HG03108 (cell line): Measurements from ENCODE around the gene DOK3.

Source experiments
- ATAC-seq: cut with Tn5 transposase; IDR thresholded peaks from one replicate; pipeline ENCODE4 v1.9.1; 2021; ENCODE audit warnings: moderate library complexity; ENCODE audit not compliant: unreplicated experiment

Gene DOK3, protein sequence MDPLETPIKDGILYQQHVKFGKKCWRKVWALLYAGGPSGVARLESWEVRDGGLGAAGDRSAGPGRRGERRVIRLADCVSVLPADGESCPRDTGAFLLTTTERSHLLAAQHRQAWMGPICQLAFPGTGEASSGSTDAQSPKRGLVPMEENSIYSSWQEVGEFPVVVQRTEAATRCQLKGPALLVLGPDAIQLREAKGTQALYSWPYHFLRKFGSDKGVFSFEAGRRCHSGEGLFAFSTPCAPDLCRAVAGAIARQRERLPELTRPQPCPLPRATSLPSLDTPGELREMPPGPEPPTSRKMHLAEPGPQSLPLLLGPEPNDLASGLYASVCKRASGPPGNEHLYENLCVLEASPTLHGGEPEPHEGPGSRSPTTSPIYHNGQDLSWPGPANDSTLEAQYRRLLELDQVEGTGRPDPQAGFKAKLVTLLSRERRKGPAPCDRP

DNA sequence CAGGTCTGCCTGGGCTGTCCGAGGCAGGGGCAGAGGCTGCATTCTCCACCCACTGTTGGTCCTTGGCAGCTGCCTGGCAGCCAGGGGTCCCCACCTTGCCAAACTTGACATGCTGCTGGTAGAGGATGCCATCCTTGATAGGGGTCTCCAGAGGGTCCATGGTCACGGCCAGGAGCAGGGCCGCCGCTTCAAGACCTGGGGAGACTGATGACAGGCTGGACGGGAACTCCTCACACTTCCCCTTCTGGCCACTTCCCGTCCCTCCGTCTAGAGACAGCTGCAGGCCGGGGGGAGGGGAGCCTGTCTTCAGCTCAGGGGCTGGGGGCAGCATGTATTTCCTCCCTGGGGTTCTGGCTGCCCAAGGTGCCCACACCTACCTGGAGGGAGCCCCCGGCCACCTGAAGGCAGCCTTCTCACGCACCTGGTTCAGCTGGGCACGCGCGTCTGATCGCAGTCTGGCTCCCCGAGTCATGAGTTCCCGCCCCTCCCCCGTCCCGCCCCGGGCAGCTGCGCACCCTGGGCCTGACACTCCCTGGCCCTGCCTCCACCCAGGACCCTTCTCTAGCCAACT lies at the start of gene DOK3:
Gene DOK3 (minus strand): TSS at position 446 of the 571 bp plus-strand sequence. CDS start 286 bp downstream, at position 160.
- ATAC-seq = peak; percentile 30

DNA sequence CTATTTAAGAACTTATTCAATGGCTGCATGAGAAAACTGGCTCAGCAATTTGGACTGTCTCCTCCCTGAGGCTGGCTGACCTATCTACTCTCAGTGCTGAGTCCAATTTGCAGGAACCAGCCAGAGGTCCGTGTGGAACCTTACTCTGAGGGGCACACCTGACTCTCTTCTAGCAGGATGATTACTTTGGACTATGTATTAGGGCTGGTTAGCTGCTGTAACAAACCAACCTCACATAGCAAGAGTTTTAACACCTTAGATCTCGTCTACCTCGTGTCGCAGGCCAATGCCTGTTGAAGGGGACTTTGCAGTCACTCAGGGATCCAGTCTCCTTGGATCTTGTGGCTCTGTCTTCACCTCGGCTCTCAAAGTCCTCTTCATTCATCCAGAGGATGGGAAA lies 48.2 kb upstream of the DOK3 start:
- ATAC-seq = no peak

DNA sequence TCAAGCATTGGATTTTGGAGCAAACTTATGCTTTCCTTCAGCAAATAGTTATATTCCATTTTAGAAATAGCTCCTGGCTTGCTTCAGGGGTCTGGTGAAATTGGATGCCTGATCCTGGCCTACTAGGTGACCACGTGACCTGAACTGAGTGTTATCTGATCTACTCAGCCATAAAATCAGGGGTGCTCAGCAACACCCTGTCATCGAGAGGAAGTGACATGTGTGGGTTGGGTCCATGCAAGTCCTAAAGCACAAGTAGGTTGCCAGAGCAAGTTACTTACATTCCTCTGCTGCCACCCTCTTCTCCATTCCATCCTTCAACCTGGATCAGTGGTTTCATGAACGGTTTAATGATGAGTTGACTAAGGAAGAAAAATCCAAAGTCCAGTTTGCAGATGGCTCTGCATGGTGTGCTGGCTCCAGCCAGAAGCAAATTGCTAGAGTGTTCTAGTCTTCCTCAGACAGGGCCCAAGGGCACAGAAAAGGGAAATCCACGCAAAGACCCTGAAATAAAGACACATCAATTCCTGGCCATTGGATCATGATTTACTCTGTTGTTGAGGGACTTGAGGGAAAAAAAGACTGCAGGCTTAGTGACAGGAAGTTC lies 47.5 kb upstream of the DOK3 start:
- no peak for ATAC-seq

DNA sequence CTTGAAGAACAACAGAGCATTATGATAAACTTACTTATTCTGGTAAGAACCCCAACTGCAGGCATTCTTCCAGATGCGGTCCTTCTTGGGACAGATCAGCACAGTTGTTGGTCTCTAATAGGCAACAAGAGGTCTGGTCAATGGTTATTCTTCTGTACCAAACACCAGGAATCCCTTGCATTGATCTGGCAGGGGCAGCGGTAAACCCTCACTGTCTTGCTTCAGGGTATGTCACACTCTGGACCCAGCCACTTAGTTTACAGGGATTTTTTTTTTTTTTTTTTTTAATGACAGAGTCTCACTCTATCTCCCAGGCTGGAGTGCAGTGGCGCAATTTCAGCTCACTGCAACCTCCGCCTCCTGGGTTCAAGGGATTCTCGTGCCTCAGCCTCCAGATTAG lies 46.0 kb upstream of the DOK3 start:
- no peak for ATAC-seq

DNA sequence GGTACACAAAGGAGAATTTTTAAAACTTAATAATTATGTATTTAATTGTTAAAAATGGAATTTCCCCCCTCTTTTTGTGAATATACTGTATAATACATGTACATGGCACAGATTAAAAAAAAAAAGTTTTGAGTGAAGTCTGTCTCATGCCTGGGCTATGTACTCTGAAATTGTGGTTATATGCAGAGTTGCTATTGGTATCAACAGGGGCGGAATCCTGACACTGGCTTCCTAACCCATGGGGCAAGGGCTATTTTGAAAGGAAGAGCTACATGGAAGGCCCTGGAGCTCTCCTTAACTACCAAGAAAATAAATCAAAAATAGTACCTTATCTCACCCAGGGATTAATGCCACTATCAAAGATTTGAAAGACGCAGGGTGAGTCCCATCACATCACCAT lies 45.6 kb upstream of the DOK3 start:
- ATAC-seq = no peak

DNA sequence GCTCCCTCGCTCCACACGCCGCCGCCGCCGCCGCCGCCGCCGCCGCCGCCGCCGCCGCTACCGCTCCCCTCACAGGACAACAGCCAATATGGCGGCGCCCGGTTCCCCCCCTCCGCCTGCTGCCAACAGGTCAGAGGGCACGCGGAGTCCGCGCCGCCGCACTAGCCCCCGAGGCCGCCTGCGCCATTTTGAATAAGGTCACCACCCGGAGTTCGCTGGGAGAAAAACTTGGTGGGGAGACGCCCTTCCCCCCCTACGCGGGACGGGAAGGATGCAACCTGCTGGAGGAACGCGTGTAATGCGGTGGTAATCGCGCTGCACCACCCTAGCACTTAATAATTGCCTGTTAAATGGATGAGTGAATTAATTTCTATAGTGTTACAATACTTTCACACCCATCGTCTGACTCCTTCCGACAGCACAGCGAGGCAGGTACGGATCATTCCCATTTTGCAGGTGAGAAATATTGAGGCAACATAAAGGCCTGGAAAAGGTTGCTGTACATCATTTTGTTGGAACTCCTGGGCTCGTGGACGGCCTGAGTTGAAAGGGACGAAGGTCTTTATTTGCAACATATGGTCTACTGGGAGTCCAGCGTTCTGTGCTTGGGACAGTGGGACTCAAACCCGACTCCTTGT lies 45.0 kb upstream of the DOK3 start, which contains the start of gene FAM193B:
Gene FAM193B (minus strand): TSS at position 90 of the 638 bp plus-strand sequence. CDS start 105 bp downstream, outside the sequence.
- ATAC-seq = peak; percentile 89

DNA sequence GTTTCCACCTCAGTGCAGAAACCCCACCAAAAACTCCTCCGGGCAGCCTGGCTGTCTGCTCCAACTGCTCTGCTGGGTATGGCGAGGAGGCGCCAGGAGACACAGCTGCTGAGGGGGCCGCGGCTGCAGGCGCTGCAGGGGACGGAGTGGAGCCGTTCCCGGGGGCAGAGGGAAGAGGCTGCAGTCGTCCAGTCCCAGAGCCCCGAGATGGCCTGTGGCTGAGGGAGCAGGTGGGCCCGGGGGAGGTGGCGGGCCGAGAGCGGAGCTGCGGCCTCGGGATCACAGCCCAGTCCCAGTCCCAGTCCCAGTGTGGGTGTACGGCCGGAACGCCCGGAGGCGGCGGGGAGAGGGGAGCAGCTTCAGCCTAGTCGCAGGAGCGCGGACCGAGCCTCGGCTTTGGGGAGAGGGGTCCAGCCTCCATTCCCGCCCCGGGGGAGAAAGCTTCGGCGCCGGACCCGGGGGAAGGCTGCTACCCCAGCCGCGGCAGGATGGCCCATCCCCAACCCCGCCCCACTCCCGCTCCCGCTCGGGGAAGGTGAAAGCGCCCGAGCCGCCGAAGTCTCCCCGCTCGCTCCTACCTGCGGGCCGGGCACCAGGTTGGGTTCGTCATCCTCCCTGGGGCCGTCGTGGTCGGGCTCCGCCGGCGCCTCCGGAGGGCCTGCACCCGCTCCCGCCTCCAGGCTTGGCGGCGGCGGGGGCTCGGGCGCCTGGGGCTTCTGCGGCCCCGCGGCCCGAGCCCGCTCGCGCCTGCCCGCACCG lies 44.2 kb upstream of the DOK3 start:
- ATAC-seq = peak; percentile 31

DNA sequence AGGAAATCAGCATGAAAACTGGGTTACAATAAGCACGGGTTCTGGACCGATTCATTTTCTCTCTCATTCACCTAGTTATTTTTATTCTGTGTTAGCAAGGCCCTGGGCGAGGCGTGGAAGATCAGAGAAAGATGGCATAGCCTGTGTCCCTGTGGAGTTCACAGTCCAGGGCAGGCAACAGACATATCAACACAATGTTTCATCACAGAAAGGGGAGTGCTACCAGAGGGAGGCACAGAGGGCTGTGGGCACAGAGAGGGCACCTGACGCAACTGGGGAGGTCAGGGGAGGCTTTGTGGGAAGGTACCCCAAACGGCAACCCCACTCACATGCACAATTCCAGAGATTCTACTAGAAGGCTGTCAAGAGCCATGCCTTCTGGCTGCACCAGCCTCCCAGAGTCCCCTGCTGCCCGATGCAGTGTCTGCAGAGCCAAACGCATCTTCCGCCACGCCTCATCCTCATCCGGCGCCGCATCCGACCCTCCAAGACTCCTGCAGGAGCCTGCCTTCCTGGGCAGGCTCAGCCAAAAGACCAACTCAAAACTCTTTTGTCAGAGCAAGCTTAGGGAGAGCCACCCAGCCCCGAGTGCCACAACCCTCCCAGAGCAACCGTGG lies 43.3 kb upstream of the DOK3 start:
- no peak for ATAC-seq

DNA sequence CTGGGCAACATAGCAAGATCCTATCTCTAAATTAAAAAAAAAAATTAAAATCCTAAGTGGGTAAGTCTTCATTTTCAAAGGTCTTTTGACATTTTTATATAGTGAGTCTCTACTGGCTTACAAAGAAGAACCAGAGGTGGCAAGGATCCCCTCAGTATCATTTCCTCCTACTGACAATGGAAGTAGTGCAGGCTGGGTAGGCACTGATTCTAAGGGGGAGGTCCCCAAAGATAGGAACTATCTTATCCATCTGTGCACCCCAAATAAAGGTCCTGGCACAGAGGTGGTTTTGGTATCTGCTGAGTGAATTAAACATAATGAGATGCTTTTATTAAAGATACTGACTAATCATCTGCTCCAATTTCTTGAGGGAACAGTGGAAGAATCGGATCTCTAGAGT lies 40.5 kb upstream of the DOK3 start:
- no peak for ATAC-seq

DNA sequence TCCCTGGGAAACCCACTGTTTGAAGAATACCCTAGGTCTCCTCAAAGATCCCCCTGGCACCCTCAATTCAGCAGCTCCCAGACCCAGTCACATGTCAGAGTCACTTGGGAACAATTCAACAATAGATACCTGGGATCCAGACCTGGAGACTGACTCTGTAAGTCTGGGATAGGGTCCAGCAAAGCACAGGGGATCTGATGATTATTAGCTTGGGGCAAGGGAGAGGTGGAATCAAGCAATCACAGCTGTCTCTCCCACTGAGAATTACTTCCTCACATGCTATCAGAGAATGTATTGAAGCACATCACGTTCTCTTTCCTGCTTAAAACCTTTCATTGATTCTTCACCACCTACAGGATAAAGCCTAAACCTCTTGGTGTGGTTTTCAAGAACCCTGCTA lies 38.9 kb upstream of the DOK3 start:
- no peak for ATAC-seq

DNA sequence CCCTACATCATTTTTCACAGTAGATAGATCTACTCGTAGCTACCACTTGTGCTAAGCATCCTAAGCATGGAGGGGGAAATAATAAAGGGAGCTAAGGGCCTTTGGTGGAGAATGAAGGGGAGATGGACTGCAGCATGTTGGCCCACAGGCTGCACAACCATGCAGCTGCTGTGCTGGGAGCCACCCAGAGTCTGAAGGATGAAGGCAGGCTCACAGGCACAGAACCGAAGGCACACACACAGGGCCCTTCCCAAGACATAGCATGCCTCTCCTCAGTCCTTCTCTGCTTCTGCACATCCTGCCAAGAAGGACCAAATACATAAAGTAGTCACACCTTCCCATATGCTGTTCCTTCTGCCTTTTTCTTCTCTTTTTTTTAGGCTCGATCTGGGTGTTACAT lies 38.1 kb upstream of the DOK3 start:
- no peak for ATAC-seq

DNA sequence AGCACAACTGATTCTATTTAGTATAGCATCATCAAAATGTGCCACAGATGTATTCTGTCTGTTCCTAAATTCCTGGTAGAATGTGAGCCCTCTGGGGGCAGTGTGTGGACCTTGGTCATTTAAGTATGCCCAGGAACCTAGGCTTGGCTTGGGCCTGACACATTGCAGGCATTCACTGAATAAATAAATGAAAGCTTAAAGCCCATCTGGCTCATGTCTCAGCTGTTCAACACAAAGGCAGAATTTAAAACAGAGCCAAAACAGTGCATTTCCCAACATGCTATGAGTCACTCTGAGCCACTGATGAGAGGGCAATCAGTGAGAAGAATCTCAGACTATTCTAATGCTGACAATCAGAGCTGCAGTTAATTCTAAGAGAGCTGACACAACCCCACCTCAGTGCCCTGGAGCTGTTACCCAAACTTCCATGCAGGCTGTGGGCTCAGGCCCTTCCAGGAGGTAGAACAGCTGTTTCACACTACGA lies 36.7 kb upstream of the DOK3 start:
- ATAC-seq = no peak

DNA sequence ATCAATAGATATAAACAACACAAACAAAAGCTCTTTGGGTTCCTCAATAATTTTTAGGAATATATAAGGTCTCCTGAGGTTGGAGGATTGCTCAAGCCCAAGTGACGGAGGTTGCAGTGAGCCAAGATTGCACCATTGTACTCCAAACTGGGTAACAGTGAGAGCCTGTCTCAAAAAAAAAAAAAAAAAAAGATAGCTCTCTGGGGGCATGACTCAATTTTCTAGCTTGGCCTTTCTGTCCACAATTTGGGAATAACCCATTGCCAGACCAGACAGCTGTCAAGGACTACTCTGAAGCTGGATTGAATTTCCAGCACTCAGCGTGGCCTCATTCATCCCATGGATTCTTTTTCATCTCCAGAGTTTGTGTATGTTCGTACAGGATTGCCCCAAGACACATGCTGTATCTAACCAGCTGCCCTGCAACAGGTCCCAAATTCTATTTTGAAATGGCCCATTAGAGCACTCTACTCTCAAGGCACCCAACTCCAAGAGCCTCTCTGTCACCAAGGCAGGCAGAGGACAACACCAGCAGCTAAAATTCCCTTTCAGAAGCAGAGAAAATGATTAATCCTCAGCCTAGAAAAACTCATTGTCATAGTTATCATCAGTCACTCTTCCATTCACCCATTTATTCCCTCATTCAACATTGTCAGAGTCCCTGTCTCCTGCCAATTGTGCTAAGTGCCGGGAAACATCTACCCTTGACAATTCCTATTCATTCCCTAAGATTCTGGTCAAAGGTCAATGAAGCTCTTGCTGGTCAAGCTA lies 36.0 kb upstream of the DOK3 start:
- no peak for ATAC-seq

DNA sequence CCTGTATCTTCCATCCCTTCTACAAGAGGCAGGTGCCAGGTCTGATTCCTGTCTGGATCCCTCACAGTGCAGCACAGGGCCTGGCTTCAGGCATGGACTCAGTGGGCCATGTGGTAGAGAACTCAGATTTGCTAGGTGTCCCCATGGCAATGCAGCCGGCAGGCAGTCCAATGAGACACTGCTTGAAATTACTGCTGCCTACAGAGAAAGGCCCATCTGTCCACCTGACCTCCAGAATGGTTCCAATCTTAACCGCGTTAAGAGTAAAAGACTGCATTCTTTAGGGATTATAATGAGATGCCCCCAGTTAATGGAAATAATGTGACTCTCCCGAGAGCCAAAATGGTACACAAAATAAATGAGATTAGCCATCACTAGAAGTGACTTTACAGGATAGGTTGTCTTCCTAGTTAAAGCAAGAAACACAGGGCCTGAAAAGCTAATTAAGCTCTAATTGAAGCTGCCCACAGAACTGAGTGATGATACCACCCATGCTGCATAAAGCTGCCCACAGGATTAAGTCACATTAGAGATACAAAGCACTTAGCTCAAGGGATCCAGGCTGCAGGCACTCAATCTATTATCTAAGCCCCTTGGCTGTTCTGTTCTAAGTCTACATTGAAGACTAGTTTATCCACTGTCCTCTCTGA lies 33.3 kb upstream of the DOK3 start:
- ATAC-seq = no peak

DNA sequence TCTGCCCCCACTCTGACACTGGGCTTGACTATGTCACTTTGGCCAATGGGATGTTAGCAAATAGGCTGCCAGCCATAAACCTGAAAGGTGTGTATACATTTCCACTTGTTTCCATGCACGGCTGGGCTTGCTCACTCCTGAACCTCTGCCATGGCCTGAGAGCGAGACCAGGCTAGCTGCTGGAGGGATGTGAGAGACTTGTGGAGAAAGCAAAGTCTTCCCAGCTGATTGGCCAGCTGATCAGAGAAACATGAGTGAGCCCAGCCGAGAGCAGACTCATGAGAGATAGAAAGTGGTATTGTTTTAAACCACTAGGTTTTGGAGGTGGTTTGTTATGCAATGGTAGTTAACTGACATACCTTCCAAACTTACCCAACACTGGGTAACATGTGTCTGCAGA lies 30.8 kb upstream of the DOK3 start:
- ATAC-seq = no peak

DNA sequence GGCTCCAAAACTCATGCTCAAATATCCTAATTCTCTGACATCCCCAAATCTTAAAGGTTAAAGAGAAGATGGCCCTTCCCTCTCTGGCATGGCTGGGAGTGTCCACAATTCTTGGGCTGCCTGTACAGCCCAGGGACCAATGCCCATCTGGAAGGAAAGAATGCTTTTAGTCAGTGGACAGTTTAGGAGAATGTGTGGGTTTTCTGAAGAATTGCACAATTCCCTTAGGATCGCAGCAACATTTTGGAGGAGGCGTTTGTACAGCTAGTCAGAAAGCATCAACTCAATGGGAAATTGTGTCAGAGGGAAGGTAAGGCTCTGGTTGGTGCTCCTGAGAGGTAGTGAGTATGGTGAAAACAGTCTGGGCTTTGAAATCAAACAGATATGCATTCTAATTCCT lies 29.8 kb upstream of the DOK3 start:
- ATAC-seq = no peak

DNA sequence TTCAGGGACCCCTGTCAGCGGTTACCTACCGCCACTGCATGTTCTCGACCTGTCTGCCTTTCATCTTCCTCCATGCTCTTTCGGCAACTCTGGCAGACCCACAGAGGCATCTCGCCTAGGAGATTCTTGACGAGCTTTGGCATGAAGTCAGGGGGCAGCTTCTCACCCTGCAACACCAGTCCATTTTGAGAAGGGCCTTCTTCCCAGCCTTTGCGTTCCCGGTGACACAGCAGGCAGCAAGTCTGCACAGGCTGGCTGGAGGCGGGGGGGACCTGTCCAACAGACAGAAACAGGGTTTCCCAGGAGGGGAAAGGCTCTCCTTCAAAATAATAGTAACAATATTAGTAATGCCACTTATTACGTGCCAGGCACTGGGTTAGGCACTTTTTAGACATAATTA lies 29.2 kb upstream of the DOK3 start:
- ATAC-seq = no peak

DNA sequence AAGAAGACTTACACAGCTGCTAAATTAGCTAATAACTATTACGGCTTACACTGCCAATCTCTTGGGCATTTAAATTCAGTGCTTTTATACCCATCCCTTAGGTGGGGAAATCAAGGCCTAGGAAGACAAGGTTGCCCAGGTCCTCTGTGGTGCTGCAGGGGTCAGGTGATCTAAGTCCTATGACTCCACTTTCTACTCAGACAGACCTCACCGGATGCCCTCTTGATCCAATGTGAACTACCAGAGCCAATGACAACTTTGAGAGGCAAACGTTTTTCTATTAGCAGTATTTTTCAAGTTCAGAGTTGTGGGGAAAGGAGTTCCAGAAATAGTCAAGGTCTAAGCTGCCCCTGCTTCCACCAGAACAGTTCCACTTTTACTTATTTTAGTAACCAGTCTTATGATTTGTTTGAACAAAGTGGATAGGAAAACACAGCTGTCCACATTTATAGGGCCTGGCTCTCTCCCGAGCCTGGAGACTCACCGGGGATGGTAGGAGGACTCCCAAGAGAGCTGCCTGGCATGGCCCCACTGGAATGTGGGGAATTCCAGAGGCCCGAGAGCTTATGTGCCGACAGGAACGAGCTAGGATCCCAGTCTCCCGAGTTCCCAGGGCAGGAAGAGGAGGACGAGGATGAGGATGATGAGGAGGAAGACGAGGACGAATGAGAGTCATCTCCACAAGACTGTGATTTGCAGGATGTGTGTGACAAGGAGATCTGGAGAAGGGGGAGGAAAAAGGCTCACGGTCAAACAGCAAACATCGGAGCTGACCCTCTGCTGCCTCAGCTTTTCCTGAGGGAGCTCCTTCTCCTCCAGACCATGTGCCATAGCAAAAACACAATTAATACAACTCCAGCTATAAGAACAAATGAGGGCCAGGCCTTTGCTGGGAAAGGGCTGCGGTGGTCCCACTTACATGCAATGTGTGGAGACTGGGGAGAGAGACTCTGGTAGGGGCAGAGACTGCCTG lies 28.0 kb upstream of the DOK3 start:
- ATAC-seq = no peak
